Activated naive CD4-positive, alpha-beta T cell treated with anti-CD3 and anti-CD28 coated beads, Interleukin-2, amount 10 ng/mL, durations not matched to agents 5 hours and 36 hours (primary cell): Measurements from ENCODE around the gene ALDH3A2. TPM values are rescaled to one million over a fixed set of nuclear protein-coding genes. Genes with fewer than 3 reads are reported as not detected.

Experiments
- total RNA-seq, 2 experiments: library from RNA; stranded (reverse); gene quantifications; one replicate each; pipeline ENCODE4 v1.2.3, GENCODE V29; 2021

ALDH3A2 gene
- total RNA-seq: 10 to 100 TPM; 22.0 to 22.6 TPM

GRCh38 chr17:19648475-19649273 is at the start of gene ALDH3A2:
TSS of gene ALDH3A2 (plus strand) at chr17:19648751. CDS start at chr17:19648972, 221 bp downstream.

GRCh38 chr17:19716108-19717030 is 67.8 kb downstream of the ALDH3A2 start, which contains the start of gene SLC47A2:
TSS of gene SLC47A2 (minus strand) at chr17:19716584. CDS start at chr17:19716555, 29 bp downstream.

Other genes with a start within 250 kb of the ALDH3A2 start
- gene RNF112, start 237.5 kb upstream of the ALDH3A2 start, total RNA-seq: under 1 TPM; 0.20 to 0.53 TPM
- not detected for gene SLC47A1, start 114.9 kb upstream of the ALDH3A2 start, total RNA-seq
- gene SLC47A2, start 67.8 kb downstream of the ALDH3A2 start, total RNA-seq: not detected
- under 1 TPM; 0.12 to 0.13 TPM for gene ALDH3A1, start 99.5 kb downstream of the ALDH3A2 start, total RNA-seq
- 10 to 100 TPM; 10.6 to 12.5 TPM for gene ULK2, start 219.2 kb downstream of the ALDH3A2 start, total RNA-seq